GM10248 (cell line): Measurements from ENCODE around the gene GRIK2.

Source experiments
- CTCF ChIA-PET: fragments of 300-600 bp; sonication (Branson Sonifier 250); formaldehyde crosslinking; extraction: SDS; loops from one replicate; lab custom pipeline; 2021; ENCODE audit warnings: antibody characterized with exemption; lab: Yijun Ruan, JAX
- POLR2A ChIA-PET: fragments of 350-650 bp; sonication (Branson Sonifier 250); formaldehyde crosslinking; extraction: SDS; loops from one replicate; lab custom pipeline; 2020; ENCODE audit warnings: antibody characterized with exemption; lab: Yijun Ruan, JAX
- DNase-seq: peaks from one replicate; pipeline ENCODE4 v3.0.0; 2012; ENCODE audit errors: extremely low spot score
- CTCF ChIP-seq: IDR thresholded peaks from 2 replicates; pipeline ENCODE4 v1.5.1; 2012; ENCODE audit warnings: mild to moderate bottlenecking, low read depth; ENCODE audit errors: extremely low read depth, missing control alignments, control extremely low read depth

GRIK2 gene

GRCh38 chr6:101683884-101684283, 290.4 kb downstream of the GRIK2 start:
- DNase-seq, result no peak
- ChIA-PET POLR2A (no interaction called here), CTCF (no interaction called here)
- TF ChIP-seq CTCF, result no peak

GRCh38 chr6:101686653-101687052, 293.1 kb downstream of the GRIK2 start:
- CTCF ChIA-PET, result no interaction called here
- DNase-seq, result no peak
- POLR2A ChIA-PET, result no interaction called here
- TF ChIP-seq CTCF, result no peak

DNA sequence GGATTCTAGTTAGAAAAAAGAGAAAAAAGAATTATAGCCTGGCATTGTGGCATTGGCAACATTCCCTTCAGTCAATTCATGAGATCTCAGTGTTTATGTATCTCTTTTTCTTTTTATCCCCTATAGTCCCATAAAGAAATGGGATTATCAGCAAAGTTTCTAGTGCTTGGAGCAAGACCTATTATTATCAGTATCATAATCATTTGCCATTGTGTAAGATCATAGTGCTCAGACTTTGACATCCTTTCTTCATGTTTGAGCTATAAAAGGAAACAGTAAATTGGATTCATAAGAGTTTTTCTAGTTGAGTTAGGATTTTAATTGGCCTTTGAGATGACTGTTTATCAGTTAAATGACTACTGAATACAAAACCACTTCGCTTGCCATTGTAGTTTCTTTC, 295.6 kb downstream of the GRIK2 start:
- CTCF ChIA-PET, result interaction anchor here (1.3 kb wide), 1 partner anchor 11 kb away, joined by 6 read pairs; no protein-coding TSS in a partner anchor
- POLR2A ChIA-PET, result no interaction called here
- no peak for DNase-seq
- TF ChIP-seq CTCF, result no peak

- no peak for TF ChIP-seq CTCF
- ChIA-PET POLR2A (no interaction called here), CTCF (interaction anchor here (1.3 kb wide), 1 partner anchor 11 kb away, joined by 6 read pairs; no protein-coding TSS in a partner anchor)
- DNase-seq, result no peak
Observed at GRCh38 chr6:101689695-101690094, 296.2 kb downstream of the GRIK2 start.

- CTCF ChIA-PET, result interaction anchor here (2.4 kb wide), 1 partner anchor 11 kb away, joined by 6 read pairs; no protein-coding TSS in a partner anchor
- POLR2A ChIA-PET, result no interaction called here
- no peak for DNase-seq
- TF ChIP-seq CTCF, result no peak
Observed at GRCh38 chr6:101700655-101701054, 307.1 kb downstream of the GRIK2 start.

GRCh38 chr6:101703311-101703710, 309.8 kb downstream of the GRIK2 start:
- CTCF ChIA-PET, result no interaction called here
- POLR2A ChIA-PET, result no interaction called here

More at GRCh38 chr6:101703311-101703710, 309.8 kb downstream of the GRIK2 start:
- no peak for TF ChIP-seq CTCF
- no peak for DNase-seq
